OCI-LY3 (cell line): ENCODE results near the gene SLC4A5.

ENCODE experiments used
- EZH2phosphoT487 ChIP-seq: fragments of 200-600 bp; shearing (Covaris generic); IDR thresholded peaks from 2 replicates; pipeline ENCODE4 v1.6.1; 2018; ENCODE audit warnings: antibody characterized with exemption, mixed run types, low read depth
- TF ChIP-seq, protein P1 (sequence below): fragments of 200-600, 300-600 bp; sonication (generic); IDR thresholded peaks from 2 replicates; pipeline ENCODE4 v1.5.1; 2014; ENCODE audit warnings: antibody characterized with exemption, low read length, low read depth

- TF ChIP-seq, protein P1, sequence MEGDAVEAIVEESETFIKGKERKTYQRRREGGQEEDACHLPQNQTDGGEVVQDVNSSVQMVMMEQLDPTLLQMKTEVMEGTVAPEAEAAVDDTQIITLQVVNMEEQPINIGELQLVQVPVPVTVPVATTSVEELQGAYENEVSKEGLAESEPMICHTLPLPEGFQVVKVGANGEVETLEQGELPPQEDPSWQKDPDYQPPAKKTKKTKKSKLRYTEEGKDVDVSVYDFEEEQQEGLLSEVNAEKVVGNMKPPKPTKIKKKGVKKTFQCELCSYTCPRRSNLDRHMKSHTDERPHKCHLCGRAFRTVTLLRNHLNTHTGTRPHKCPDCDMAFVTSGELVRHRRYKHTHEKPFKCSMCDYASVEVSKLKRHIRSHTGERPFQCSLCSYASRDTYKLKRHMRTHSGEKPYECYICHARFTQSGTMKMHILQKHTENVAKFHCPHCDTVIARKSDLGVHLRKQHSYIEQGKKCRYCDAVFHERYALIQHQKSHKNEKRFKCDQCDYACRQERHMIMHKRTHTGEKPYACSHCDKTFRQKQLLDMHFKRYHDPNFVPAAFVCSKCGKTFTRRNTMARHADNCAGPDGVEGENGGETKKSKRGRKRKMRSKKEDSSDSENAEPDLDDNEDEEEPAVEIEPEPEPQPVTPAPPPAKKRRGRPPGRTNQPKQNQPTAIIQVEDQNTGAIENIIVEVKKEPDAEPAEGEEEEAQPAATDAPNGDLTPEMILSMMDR, result no peak
- no peak for TF ChIP-seq EZH2phosphoT487
These were observed 35.5 kb downstream of the SLC4A5 start for GRCh38 chr2:74307720-74308119.
